DND-41 (cell line): ENCODE measurements around the gene BRMS1.

Experiments used
- CTCF ChIP-seq: IDR thresholded peaks from 2 replicates; pipeline ENCODE4 v1.5.1; 2012; ENCODE audit warnings: borderline replicate concordance, low read length, moderate library complexity, mild to moderate bottlenecking; ENCODE audit not compliant: poor library complexity, severe bottlenecking; ENCODE audit errors: extremely low read depth
- EZH2 ChIP-seq: IDR thresholded peaks from 3 replicates; pipeline ENCODE4 v1.6.1; 2012; ENCODE audit warnings: borderline replicate concordance, low read depth, mild to moderate bottlenecking, moderate library complexity, low read length, inconsistent platforms; ENCODE audit not compliant: severe bottlenecking

GRCh38 chr11:66371627-66372415 is 26.9 kb upstream of the BRMS1 start, which contains the start of gene SLC29A2:
- no peak for TF ChIP-seq CTCF
- no peak for TF ChIP-seq EZH2
